GM06990 (cell line): ENCODE measurements around the gene ARL10.

Experiments
- DNase-seq: peaks from one replicate; pipeline ENCODE4 v3.0.0-alpha.2; 2011; ENCODE audit not compliant: insufficient read length; ENCODE audit errors: extremely low read depth
- H3K27me3 ChIP-seq: replicated peaks from 2 replicates; pipeline ENCODE4 v1.6.0; 2011; ENCODE audit warnings: low read length; ENCODE audit not compliant: control insufficient read depth, insufficient read depth
- H3K36me3 ChIP-seq: 2 replicates; pipeline ENCODE4 v1.5.1; 2011; ENCODE audit warnings: low read length; ENCODE audit not compliant: control insufficient read depth, insufficient read depth
- H3K4me3 ChIP-seq: replicated peaks from 2 replicates; pipeline ENCODE4 v1.5.1; 2011; ENCODE audit warnings: low read depth, mild to moderate bottlenecking, control low read depth, low read length
- CTCF ChIP-seq: IDR thresholded peaks from 2 replicates; pipeline ENCODE4 v1.5.1; 2011; ENCODE audit warnings: low read length, control low read depth, mild to moderate bottlenecking, inconsistent platforms; ENCODE audit not compliant: insufficient read depth, poor library complexity, severe bottlenecking

ARL10 gene

GRCh38 chr5:176397736-176398420 lies 32.6 kb downstream of the ARL10 start:
- no peaks in the 10 kb centered on the region for H3K27me3 ChIP-seq
- DNase-seq: no peak
- no peak overlapping the region for H3K4me3 ChIP-seq
- peaks cover 4% of the 10 kb centered on the region for H3K36me3 ChIP-seq
- TF ChIP-seq CTCF: no peak

- Histone ChIP-seq H3K4me3 (no peak overlapping the region), H3K27me3 (no peaks in the 10 kb centered on the region), H3K36me3 (no peaks in the 10 kb centered on the region; the same call in none of the 2 replicates)
- DNase-seq: no peak
- TF ChIP-seq CTCF: no peak
These were observed 35.3 kb downstream of the ARL10 start for GRCh38 chr5:176400382-176401156.

GRCh38 chr5:176401281-176402205 lies 36.3 kb downstream of the ARL10 start:
- TF ChIP-seq CTCF: no peak
- DNase-seq: no peak
- H3K4me3 ChIP-seq: no peak overlapping the region
- peaks cover 2% of the 10 kb centered on the region; the same call in 1 of the 2 replicates for H3K36me3 ChIP-seq
- H3K27me3 ChIP-seq: no peaks in the 10 kb centered on the region

- TF ChIP-seq CTCF: peak; percentile 7
- Histone ChIP-seq H3K36me3 (peaks cover 6% of the 10 kb centered on the region), H3K4me3 (no peak overlapping the region), H3K27me3 (no peaks in the 10 kb centered on the region)
- DNase-seq: no peak
These were observed 40.6 kb downstream of the ARL10 start for GRCh38 chr5:176405656-176406435.

GRCh38 chr5:176406436-176407052 lies 41.3 kb downstream of the ARL10 start:
- no peak for TF ChIP-seq CTCF
- H3K4me3 ChIP-seq: no peak overlapping the region
- no peaks in the 10 kb centered on the region for H3K27me3 ChIP-seq
- H3K36me3 ChIP-seq: peaks cover 6% of the 10 kb centered on the region
- DNase-seq: no peak
